GM18507 (cell line): ENCODE results near the gene RFX7.

Experiments
- DNase-seq: peaks from one replicate; pipeline ENCODE4 v3.0.0; 2011; ENCODE audit warnings: low read depth; ENCODE audit not compliant: insufficient read length; ENCODE audit errors: extremely low spot score
- FAIRE-seq: peaks from 2 replicates; lab custom pipeline; 2011; peaks lifted over from hg19 to GRCh38; lab: Jason Lieb, UNC

The RFX7 gene

DNA sequence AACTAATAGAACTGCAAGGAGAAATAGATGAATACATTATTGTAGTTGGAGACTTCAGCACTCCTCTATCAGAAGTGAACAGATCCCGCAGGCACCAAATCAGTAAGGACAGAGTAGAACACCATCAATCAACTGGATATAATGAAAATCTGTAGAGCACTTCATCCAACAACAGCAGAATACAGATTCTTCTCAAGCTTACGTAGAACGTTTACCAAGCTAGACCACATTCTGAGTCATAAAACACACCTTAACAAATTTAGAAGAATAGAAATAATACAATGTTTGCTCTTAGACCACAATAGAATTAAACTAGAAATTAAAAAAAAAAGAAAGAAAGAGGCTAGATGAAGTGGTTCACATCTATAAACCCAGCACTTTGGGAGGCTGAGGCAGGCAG, 179.5 kb downstream of the RFX7 start:
- no peak for DNase-seq
- no peak for FAIRE-seq

DNA sequence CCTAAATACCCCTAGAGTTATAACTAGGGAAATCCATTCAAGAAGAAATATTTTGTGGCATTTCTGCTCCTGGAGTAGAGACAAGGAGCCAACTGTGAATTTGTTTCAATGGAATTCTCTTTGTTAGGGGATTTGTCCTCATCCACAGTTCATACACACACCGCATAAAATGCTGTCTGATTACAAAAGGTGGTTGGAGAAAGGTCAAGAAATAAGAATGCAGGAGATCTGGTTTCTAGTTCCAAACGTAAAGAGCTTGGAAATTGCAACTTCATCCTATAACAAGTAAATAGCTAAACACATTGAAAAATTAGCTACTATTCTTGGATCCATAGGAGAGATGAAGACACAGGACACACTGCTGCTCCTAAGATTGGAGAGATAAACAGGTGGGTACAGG, 184.0 kb downstream of the RFX7 start:
- FAIRE-seq (no peak), DNase-seq (no peak)

DNA sequence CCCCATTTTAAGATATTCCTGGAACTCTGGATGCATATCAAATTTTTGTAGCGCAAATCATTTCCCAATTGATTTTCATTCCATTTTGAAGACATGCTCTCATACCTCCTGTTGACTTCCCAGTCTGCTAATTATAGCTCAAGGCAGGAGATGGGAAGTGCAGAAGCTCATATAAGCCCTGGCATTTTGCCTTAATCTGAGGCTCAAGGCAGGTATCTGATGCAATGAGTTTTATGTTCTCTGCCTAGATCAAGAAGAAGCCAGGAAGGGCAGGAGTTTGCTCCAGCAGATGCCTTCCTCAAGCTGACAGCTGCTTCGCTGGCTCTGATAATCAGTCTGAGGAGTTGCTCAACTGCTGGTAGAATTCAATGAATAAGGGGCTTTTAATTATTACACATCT, 184.7 kb downstream of the RFX7 start:
- FAIRE-seq (no peak), DNase-seq (no peak)

DNA sequence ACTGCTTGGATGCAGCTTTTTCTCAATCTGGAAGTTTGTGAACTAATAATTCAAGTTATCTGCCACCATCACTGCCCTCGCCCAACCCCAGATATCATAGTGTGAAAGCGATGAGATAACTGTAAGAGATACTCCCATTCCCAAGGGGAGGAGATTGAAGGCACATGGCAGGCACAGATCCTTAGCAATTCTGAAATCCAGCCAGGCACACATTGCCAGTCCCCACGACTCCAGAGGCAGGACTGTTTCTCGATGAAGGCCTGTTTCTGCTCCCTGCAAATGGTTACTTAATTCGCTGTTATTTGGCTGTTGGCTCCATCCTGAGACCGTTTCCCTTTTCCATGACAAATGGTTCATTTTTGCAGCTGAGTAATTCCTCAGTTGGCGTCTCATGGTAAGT, 187.1 kb downstream of the RFX7 start:
- DNase-seq (no peak), FAIRE-seq (no peak)

GRCh38 chr15:56053046-56053400, 190.7 kb downstream of the RFX7 start:
- DNase-seq = no peak

DNA sequence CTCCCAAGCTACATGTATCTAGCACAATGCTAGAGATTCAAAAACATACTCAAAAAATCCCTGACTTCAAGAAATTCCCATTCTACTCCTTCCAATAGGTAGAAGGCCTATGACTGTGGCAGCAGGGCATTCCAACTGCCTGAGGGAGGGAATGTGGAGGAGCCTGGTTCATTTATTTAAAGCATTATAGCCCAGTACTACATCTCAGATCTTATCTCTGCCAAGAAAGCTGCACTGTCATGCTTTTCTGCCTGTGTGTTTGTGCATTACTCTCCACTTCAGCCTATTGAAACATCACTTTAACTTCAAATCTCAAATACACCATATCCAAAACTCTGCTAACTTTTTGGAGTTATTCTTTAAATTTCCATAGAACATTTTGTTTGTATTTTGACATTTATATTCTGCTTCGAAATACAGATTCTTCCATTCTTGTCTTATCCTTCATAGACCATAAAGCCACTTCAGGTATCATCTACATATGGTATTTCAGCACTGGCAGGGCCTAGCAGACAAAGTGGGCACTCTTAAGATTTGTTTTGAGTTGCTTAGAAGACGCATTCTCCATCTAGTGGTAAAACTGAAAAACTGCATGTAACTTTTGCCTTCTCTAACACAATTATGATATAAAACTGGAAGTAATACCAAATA, 191.2 kb downstream of the RFX7 start:
- FAIRE-seq = peak; percentile 66
- DNase-seq = peak; percentile 23

More at GRCh38 chr15:56053046-56053400, 190.7 kb downstream of the RFX7 start:
- FAIRE-seq = no peak

- no peak for FAIRE-seq
- no peak for DNase-seq
These were observed 192.0 kb downstream of the RFX7 start for GRCh38 chr15:56051676-56052075.

DNA sequence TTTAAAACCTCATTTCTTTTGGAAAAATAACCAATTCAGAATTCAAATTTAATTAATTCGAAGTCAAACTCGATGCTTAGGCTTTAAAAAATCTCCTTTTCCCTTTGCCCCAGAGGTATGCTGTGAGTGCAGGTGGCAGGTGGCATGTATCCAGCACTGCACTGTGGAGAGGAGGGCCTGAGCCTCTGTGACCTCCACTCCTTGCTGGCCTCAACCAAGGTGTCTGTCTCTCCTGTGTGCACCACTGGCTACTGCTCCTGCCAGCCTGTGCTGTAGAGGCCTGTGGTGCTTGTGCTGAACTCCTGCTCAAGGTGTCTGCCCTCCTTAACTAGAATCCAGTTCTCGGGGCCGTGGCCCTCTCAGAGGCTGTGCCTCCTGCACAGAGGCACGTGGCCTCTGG, 194.1 kb downstream of the RFX7 start:
- DNase-seq = no peak
- FAIRE-seq = no peak

- FAIRE-seq (no peak), DNase-seq (no peak)
These were observed 196.3 kb downstream of the RFX7 start for GRCh38 chr15:56047354-56047753.

DNA sequence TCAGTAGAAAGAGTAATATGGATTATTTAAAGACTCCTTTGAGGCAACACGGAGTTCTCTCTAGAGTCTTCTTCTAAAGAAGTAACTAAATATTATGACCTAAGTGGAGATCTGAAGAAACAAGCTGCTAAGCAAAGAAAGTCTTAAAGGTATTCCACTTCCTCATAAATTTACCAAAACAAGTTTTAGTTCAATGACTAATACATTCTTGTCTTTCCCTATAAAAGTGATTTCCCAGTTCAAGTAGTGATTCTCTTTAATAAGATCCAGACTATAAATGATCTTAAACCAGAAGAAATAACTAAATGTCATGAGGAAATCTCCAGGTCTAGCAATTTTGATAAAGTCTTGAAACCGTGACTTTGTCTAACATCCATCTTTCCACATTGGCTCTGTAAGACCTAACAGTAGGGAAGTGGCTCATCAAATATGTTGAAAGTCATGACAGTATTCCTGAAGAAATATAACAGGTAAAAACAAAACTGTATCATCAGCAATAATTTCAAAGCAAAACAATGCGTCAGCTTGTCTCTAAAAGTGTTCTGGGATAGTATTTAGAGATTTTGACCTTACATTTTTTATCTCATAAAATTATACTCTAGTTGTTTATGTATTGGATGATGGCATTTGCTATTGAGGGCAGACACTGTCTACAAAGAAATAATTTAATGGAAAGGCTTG, 198.5 kb downstream of the RFX7 start:
- no peak for DNase-seq
- no peak for FAIRE-seq

DNA sequence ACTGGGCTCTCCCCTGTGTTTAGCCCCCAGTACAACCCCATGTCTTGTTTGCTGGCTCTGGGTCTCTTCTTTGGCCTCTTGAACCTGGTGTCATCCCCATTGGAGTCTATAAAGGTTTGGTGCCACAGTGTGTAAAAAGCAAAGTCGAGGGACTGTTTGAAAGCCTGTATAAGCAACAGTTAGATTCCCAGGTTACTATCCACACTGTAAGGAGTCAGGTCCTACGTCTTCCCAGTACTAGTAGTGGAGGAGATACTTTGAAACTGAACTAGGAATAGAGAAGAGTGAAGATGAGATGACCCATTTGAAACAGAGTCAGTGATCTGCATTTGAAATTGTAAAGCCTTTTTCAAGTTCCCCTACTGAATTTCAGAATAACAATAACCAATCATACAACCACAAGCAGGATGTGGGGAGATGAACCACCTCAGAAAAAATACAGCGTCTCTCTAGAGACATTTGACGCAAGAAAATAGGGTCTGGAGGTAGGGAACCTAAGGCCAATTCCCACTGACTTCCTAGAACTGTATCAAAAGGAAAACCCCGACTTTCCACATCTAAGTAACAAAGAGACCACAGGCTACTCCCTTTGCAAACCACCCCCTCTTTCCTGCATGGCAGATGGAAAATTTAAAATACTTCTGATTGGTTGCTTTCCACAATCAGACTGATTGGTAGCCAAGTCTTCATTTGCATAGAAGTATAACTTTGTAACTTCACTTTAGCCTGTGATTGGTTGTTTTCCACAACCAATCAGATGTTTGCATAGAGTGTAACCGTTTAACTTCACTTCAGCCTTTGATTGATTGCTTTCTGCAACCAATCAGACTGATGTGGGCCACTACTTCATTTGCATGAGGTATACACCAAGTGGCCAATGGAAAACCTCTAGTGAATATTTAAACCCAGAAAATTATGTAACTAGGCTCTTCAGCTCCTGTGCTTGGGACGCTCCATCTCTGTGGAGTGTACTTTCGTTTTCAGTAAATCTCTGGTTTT, 200.4 kb downstream of the RFX7 start:
- DNase-seq (no peak), FAIRE-seq (peak; percentile 12)

GRCh38 chr15:56042498-56042897, 201.2 kb downstream of the RFX7 start:
- FAIRE-seq (no peak), DNase-seq (no peak)

DNA sequence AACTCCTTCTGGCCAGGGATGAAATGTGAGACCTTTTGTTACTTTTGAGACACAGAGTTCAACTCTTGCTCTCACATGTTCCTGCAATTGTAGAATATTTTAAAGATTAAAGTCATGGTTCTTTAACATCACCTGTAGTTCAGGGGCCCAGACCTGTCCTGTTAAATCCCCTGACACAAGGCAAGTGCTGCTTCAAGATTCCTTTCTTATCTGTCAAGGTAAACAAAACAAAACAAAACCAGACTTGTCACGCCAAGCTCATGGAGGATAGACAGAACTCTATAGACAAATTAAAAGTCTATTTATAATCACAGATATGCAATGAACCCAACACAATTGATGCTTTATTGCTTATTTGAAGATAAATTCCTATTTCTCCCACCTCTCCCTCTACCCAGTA, 201.6 kb downstream of the RFX7 start:
- DNase-seq = no peak
- FAIRE-seq = no peak

GRCh38 chr15:56040081-56041035, 203.3 kb downstream of the RFX7 start:
- no peak for FAIRE-seq
- DNase-seq = no peak

- no peak for FAIRE-seq
- no peak for DNase-seq
These were observed 205.0 kb downstream of the RFX7 start for GRCh38 chr15:56038707-56039106.

DNA sequence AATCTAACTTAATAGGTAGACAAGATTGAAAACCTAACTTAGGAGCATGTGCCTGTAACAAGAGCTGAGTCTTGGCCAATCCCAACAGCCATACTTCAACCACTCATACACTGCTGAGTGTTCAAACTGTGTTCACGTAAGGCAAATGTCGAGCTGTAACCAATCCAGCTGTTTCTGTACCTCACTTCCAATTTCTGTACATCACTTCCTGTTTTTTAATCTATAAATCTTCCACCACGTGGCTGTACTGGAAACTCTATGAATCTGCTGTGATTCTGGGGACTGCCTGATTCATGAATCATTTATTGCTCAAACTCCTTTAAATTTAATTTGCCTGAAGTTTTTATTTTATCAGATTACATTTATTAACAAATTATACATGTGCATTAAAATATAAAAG, 205.7 kb downstream of the RFX7 start:
- no peak for FAIRE-seq

More for the DNA sequence above, 205.7 kb downstream of the RFX7 start:
- no peak for DNase-seq
